Measurements from ENCODE around the gene FSTL5.

DNA sequence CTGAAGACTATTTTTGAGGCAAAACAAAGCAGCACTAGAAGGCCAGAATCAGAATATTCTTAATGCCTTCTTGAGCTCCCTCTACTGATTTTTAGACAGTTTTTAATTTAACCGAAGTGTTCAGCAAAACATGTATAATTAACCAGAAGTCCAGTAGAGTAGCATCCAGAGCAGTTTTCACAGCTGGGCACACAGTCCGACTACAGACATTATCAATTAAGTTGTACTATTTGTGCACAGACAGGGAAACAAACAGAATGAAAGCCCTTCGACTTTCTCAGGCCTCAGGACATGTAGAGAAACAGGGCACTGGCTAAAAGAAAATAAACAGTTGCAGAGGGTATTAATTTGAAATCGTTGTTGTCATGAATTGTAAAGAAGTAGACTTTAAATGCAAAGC lies 11.9 kb downstream of the FSTL5 start:
- TF ChIP-seq CHD2 (IDR thresholded peaks at IDR 0.05; ENCODE audit: low read depth, low read length) (no peak), POLR2A (IDR thresholded peaks at IDR 0.05; ENCODE audit: insufficient read depth in 1 of 2, low read depth in 2 of 2, low read length in 2 of 2) (no peak)
